ENCODE results near the gene NCMAP. TPM values are rescaled to one million over a fixed set of nuclear protein-coding genes. Genes with fewer than 3 reads are reported as not detected.
A peak's percentile ranks its signal among the peaks of the same experiment; 100 is the strongest.

Gene NCMAP
- total RNA-seq, 2 experiments from 2014 or later = 0.99 to 1.1 TPM

GRCh38 chr1:24507405-24507804 lies 48.5 kb upstream of the NCMAP start:
- H3K4me1 ChIP-seq (ENCODE audit: insufficient read depth, low read length, poor library complexity, severe bottlenecking) = peaks cover 49% of the 10 kb centered on the region
- no peaks in the 10 kb centered on the region for H3K9me3 ChIP-seq (ENCODE audit: low read length)
- no peak for DNase-seq (ENCODE audit: low spot score)
- H3K27ac ChIP-seq (ENCODE audit: low read depth, low read length, poor library complexity, severe bottlenecking) = peak overlapping the region; percentile 71
- H3K36me3 ChIP-seq (ENCODE audit: insufficient read depth, low read length) = peaks cover 11% of the 10 kb centered on the region
- no peaks in the 10 kb centered on the region for H3K9me2 ChIP-seq (ENCODE audit: insufficient read depth, low read length)
- H3K79me2 ChIP-seq (ENCODE audit: insufficient read depth, low read depth, low read length) = peaks cover 55% of the 10 kb centered on the region
- ChIA-PET POLR2A (interaction anchor here (3.9 to 4.0 kb wide), 2 partner anchors 9 to 28 kb away, joined by 21 to 29 read pairs; no protein-coding TSS in a partner anchor), CTCF (ENCODE audit: unreplicated experiment) (no interaction called here)
- intact Hi-C loops (cut with micrococcal nuclease; ENCODE audit: unreplicated experiment) = no loop called here
- H3K4me2 ChIP-seq (ENCODE audit: low read length) = peak overlapping the region; percentile 80
- TF ChIP-seq CTCF (conservative IDR thresholded peaks at IDR 0.05; ENCODE audit: low read length) (no peak), EZH2phosphoT487 (IDR thresholded peaks at IDR 0.05; ENCODE audit: borderline replicate concordance, low read depth, low read length) (no peak)
- H3K4me3 ChIP-seq (ENCODE audit: low read depth, low read length, poor library complexity, severe bottlenecking) = peak overlapping the region; percentile 47
- H4K20me1 ChIP-seq (ENCODE audit: insufficient read depth, low read length) = no peaks in the 10 kb centered on the region
- no peak overlapping the region for H2AFZ ChIP-seq (ENCODE audit: low read length)
- BruUV-seq (replicated peaks) = no TSS peak

GRCh38 chr1:24508911-24509310 lies 47.0 kb upstream of the NCMAP start:
- Histone ChIP-seq H3K4me1 (ENCODE audit: insufficient read depth, low read length, poor library complexity, severe bottlenecking) (peaks cover 45% of the 10 kb centered on the region), H3K79me2 (ENCODE audit: insufficient read depth, low read depth, low read length) (peaks cover 47% of the 10 kb centered on the region), H3K27ac (ENCODE audit: low read depth, low read length, poor library complexity, severe bottlenecking) (no peak overlapping the region), H3K4me3 (ENCODE audit: low read depth, low read length, poor library complexity, severe bottlenecking) (no peak overlapping the region), H2AFZ (ENCODE audit: low read length) (no peak overlapping the region), H4K20me1 (ENCODE audit: insufficient read depth, low read length) (no peaks in the 10 kb centered on the region), H3K36me3 (ENCODE audit: insufficient read depth, low read length) (peaks cover 11% of the 10 kb centered on the region), H3K9me3 (ENCODE audit: low read length) (no peaks in the 10 kb centered on the region), H3K9me2 (ENCODE audit: insufficient read depth, low read length) (no peaks in the 10 kb centered on the region), H3K4me2 (ENCODE audit: low read length) (no peak overlapping the region)
- no TSS peak for BruUV-seq (replicated peaks)
- no peak for DNase-seq (ENCODE audit: low spot score)
- intact Hi-C loops (cut with micrococcal nuclease; ENCODE audit: unreplicated experiment) = no loop called here
- ChIA-PET CTCF (ENCODE audit: unreplicated experiment) (no interaction called here), POLR2A (interaction anchor here (1.1 kb wide), 1 partner anchor 27 kb away, joined by 3 read pairs; no protein-coding TSS in a partner anchor)
- TF ChIP-seq EZH2phosphoT487 (IDR thresholded peaks at IDR 0.05; ENCODE audit: borderline replicate concordance, low read depth, low read length) (no peak), CTCF (conservative IDR thresholded peaks at IDR 0.05; ENCODE audit: low read length) (no peak)

- no TSS peak for BruUV-seq (replicated peaks)
- POLR2A ChIA-PET = no interaction called here
- no peaks in the 10 kb centered on the region for H3K4me1 ChIP-seq (ENCODE audit: insufficient read depth, low read length, poor library complexity, severe bottlenecking)
Observed at GRCh38 chr1:24513706-24514105, 42.2 kb upstream of the NCMAP start.

More at GRCh38 chr1:24513706-24514105, 42.2 kb upstream of the NCMAP start:
- DNase-seq (ENCODE audit: low spot score) = no peak
- H3K27ac ChIP-seq (ENCODE audit: low read depth, low read length, poor library complexity, severe bottlenecking) = no peak overlapping the region
- no peak overlapping the region for H3K4me3 ChIP-seq (ENCODE audit: low read depth, low read length, poor library complexity, severe bottlenecking)
- H4K20me1 ChIP-seq (ENCODE audit: insufficient read depth, low read length) = no peaks in the 10 kb centered on the region
- TF ChIP-seq CTCF (conservative IDR thresholded peaks at IDR 0.05; ENCODE audit: low read length) (no peak), EZH2phosphoT487 (IDR thresholded peaks at IDR 0.05; ENCODE audit: borderline replicate concordance, low read depth, low read length) (no peak)
- H3K4me2 ChIP-seq (ENCODE audit: low read length) = no peak overlapping the region
- peaks cover under 1% of the 10 kb centered on the region; the same call in 1 of the 2 replicates for H3K79me2 ChIP-seq (ENCODE audit: insufficient read depth, low read depth, low read length)
- CTCF ChIA-PET (ENCODE audit: unreplicated experiment) = no interaction called here
- no peaks in the 10 kb centered on the region for H3K9me3 ChIP-seq (ENCODE audit: low read length)
- H3K9me2 ChIP-seq (ENCODE audit: insufficient read depth, low read length) = no peaks in the 10 kb centered on the region
- no peak overlapping the region for H2AFZ ChIP-seq (ENCODE audit: low read length)
- peaks cover 21% of the 10 kb centered on the region for H3K36me3 ChIP-seq (ENCODE audit: insufficient read depth, low read length)
- intact Hi-C loops (cut with micrococcal nuclease; ENCODE audit: unreplicated experiment) = no loop called here

Data from OCI-LY7 (cell line).